ENCODE data around the gene RGS12. TPM values are rescaled to one million over a fixed set of nuclear protein-coding genes. Genes with fewer than 3 reads are reported as not detected.

RGS12 gene
- total RNA-seq, 1 donor from 2014 or later = 102 TPM

GRCh38 chr4:3313139-3313538 is 20.3 kb downstream of the RGS12 start:
- no peak for DNase-seq (ENCODE audit: low spot score, unreplicated experiment)
- H3K27me3 Mint-ChIP-seq = no peaks in the 10 kb centered on the region
- H3K4me3 Mint-ChIP-seq (ENCODE audit: low read depth) = no peak overlapping the region
- H3K36me3 Mint-ChIP-seq (ENCODE audit: insufficient read depth) = peaks cover 12% of the 10 kb centered on the region
- peaks cover 15% of the 10 kb centered on the region for H3K4me1 Mint-ChIP-seq (ENCODE audit: low read depth)
- TF ChIP-seq CTCF (IDR thresholded peaks at IDR 0.05; ENCODE audit: unreplicated experiment) = no peak
- no peaks in the 10 kb centered on the region for H3K9me3 Mint-ChIP-seq (ENCODE audit: low read depth)
- H3K27ac Mint-ChIP-seq = no peak overlapping the region

- no peak for TF ChIP-seq CTCF (IDR thresholded peaks at IDR 0.05; ENCODE audit: unreplicated experiment)
- H3K4me3 Mint-ChIP-seq (ENCODE audit: low read depth) = no peak overlapping the region
- peaks cover 10% of the 10 kb centered on the region for H3K4me1 Mint-ChIP-seq (ENCODE audit: low read depth)
- DNase-seq (ENCODE audit: low spot score, unreplicated experiment) = no peak
- peaks cover 13% of the 10 kb centered on the region for H3K36me3 Mint-ChIP-seq (ENCODE audit: insufficient read depth)
- H3K27ac Mint-ChIP-seq = no peak overlapping the region
- H3K9me3 Mint-ChIP-seq (ENCODE audit: low read depth) = no peaks in the 10 kb centered on the region
- H3K27me3 Mint-ChIP-seq = no peaks in the 10 kb centered on the region
Measured at GRCh38 chr4:3313556-3314228, 20.9 kb downstream of the RGS12 start.

- no peak overlapping the region for H3K4me3 Mint-ChIP-seq (ENCODE audit: low read depth)
- TF ChIP-seq CTCF (IDR thresholded peaks at IDR 0.05; ENCODE audit: unreplicated experiment) = no peak
- no peak for DNase-seq (ENCODE audit: low spot score, unreplicated experiment)
- H3K4me1 Mint-ChIP-seq (ENCODE audit: low read depth) = peaks cover 8% of the 10 kb centered on the region
- no peaks in the 10 kb centered on the region for H3K27me3 Mint-ChIP-seq
- H3K27ac Mint-ChIP-seq = no peak overlapping the region
- peaks cover 15% of the 10 kb centered on the region for H3K36me3 Mint-ChIP-seq (ENCODE audit: insufficient read depth)
- H3K9me3 Mint-ChIP-seq (ENCODE audit: low read depth) = no peaks in the 10 kb centered on the region
Measured at GRCh38 chr4:3314706-3315260, 22.0 kb downstream of the RGS12 start.

- Mint-ChIP-seq H3K27ac (peak overlapping the region; percentile 20), H3K9me3 (ENCODE audit: low read depth) (no peaks in the 10 kb centered on the region), H3K36me3 (ENCODE audit: insufficient read depth) (peaks cover 17% of the 10 kb centered on the region), H3K4me1 (ENCODE audit: low read depth) (peaks cover 16% of the 10 kb centered on the region), H3K27me3 (no peaks in the 10 kb centered on the region), H3K4me3 (ENCODE audit: low read depth) (no peak overlapping the region)
- DNase-seq (ENCODE audit: low spot score, unreplicated experiment) = no peak
- no peak for TF ChIP-seq CTCF (IDR thresholded peaks at IDR 0.05; ENCODE audit: unreplicated experiment)
Measured at GRCh38 chr4:3315566-3315965, 22.7 kb downstream of the RGS12 start.

- Mint-ChIP-seq H3K4me1 (ENCODE audit: low read depth) (peaks cover 18% of the 10 kb centered on the region), H3K4me3 (ENCODE audit: low read depth) (no peak overlapping the region), H3K27ac (peak overlapping the region; percentile 4)
Measured at GRCh38 chr4:3316146-3316545, 23.3 kb downstream of the RGS12 start.

More at GRCh38 chr4:3316146-3316545, 23.3 kb downstream of the RGS12 start:
- no peaks in the 10 kb centered on the region for H3K9me3 Mint-ChIP-seq (ENCODE audit: low read depth)
- TF ChIP-seq CTCF (IDR thresholded peaks at IDR 0.05; ENCODE audit: unreplicated experiment) = no peak
- DNase-seq (ENCODE audit: low spot score, unreplicated experiment) = no peak
- H3K27me3 Mint-ChIP-seq = no peaks in the 10 kb centered on the region
- peaks cover 17% of the 10 kb centered on the region for H3K36me3 Mint-ChIP-seq (ENCODE audit: insufficient read depth)

Measured in progenitor cell of endocrine pancreas (in vitro differentiated cells).